SK-N-SH treated with all-trans-retinoic acid at 6 μM for 48 hours (cell line): ENCODE results near the gene CA5A.

Source experiments
- CREB5 ChIP-seq: fragments of 250-450 bp; sonication (Bioruptor Pico); IDR thresholded peaks from 2 replicates; pipeline ENCODE4 v1.5.1; 2020; ENCODE audit warnings: low read depth, mild to moderate bottlenecking, moderate library complexity
- ESRRG ChIP-seq: fragments of 250-450 bp; sonication (Bioruptor Pico); IDR thresholded peaks from 2 replicates; pipeline ENCODE4 v1.6.1; 2021; ENCODE audit warnings: mild to moderate bottlenecking
- ISL1 ChIP-seq: fragments of 250-450 bp; sonication (Bioruptor Pico); IDR thresholded peaks from 2 replicates; pipeline ENCODE4 v2.1.2; 2022; ENCODE audit warnings: mild to moderate bottlenecking, moderate library complexity
- PATZ1 ChIP-seq: fragments of 250-450 bp; sonication (Bioruptor Pico); IDR thresholded peaks from 2 replicates; pipeline ENCODE4 v1.8.0; 2020; ENCODE audit warnings: mild to moderate bottlenecking, moderate library complexity, borderline replicate concordance
- PPARA ChIP-seq: fragments of 250-450 bp; sonication (Bioruptor Pico); IDR thresholded peaks from 2 replicates; pipeline ENCODE4 v1.5.0; 2020; ENCODE audit warnings: mild to moderate bottlenecking, borderline replicate concordance
- ZNF565 ChIP-seq: fragments of 450-650 bp; formaldehyde crosslinking; conservative IDR thresholded peaks from 2 replicates; pipeline ENCODE4 v1.5.0; 2020; ENCODE audit warnings: low read depth, mild to moderate bottlenecking, moderate library complexity

DNA sequence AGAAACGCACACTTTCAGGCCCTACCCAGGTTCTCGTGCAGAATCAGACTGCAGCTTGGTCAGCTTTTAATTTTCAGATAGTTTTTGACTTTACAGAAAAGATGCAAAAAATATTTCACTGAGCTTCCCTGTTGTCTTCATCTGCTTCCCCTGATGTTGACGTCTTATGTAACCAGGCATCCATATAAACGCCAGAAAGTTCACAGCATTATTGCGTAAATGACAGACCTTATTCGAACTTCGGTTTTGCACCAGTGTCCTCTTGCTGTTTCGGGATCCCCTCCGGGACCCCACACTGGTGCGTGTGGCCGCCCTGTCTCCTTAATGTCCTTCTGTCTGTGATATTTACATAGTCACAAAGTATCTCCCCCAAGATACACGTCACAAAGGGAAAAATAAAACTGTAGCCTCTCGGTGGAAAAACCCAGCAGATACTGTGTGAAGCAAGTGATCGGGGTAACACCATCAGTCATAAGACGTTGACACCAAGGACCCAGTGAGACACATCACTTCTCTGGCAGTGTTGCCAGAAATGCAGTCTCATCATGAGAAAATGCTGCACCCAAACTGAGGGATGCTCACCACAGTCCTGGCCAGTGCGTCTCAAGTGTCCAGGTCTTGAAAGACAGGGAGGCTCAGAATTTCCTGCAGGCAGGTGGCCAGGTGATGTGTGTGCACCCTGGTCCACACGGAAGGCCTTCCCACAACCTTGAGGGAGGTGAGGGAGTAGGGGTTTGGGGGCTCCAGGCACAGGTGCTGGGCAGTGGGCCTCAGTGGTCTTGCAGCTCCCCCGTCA lies 19.2 kb upstream of the CA5A start:
- TF ChIP-seq ZNF565 (CRISPR knock-in tag): no peak
- TF ChIP-seq ESRRG (CRISPR knock-in tag): no peak
- no peak for TF ChIP-seq CREB5 (CRISPR knock-in tag)
- TF ChIP-seq PPARA: no peak
- TF ChIP-seq PATZ1: no peak
- no peak for TF ChIP-seq ISL1 (CRISPR knock-in tag)
